Natural killer cell (primary cell): Measurements from ENCODE around the gene SDHB. TPM values are rescaled to one million over a fixed set of nuclear protein-coding genes. Genes with fewer than 3 reads are reported as not detected.

ENCODE experiments used
- ATAC-seq, 3 donors: fragments of 150-1000 bp in 2 of 3; fragments of 200-7000 bp in 1 of 3; cut with Tn5 transposase; 1 replicate in 1 of 3; 2 replicates in 2 of 3; pipeline ENCODE4 v1.10.0; 2021; ENCODE audit warnings: mild to moderate bottlenecking in 2 of 3, moderate library complexity in 2 of 3
- DNase-seq, 2 donors: peaks; one replicate each; pipeline versions ENCODE4 v3.0.0 to v3.0.0-alpha.2; 2013 to 2021; ENCODE audit warnings: mixed read lengths in 1 of 2
- H3K27ac ChIP-seq: one replicate; pipeline ENCODE4 v1.5.1; 2013; ENCODE audit warnings: mild to moderate bottlenecking, low read length
- H3K27me3 ChIP-seq: one replicate; pipeline ENCODE4 v1.6.1; 2013; ENCODE audit warnings: low read length; ENCODE audit not compliant: control insufficient read depth, insufficient read depth
- H3K36me3 ChIP-seq: one replicate; pipeline ENCODE4 v1.6.1; 2013; ENCODE audit warnings: low read length; ENCODE audit not compliant: control insufficient read depth, insufficient read depth
- H3K4me1 ChIP-seq: one replicate; pipeline ENCODE4 v1.6.1; 2013; ENCODE audit warnings: low read length; ENCODE audit not compliant: control insufficient read depth, insufficient read depth
- H3K4me3 ChIP-seq: one replicate; pipeline ENCODE4 v1.5.1; 2013; ENCODE audit warnings: low read length
- H3K9me3 ChIP-seq: one replicate; pipeline ENCODE4 v1.6.1; 2013; ENCODE audit warnings: low read length; ENCODE audit not compliant: control insufficient read depth, insufficient read depth
- H3K27ac Mint-ChIP-seq, 2 donors: one replicate each; pipeline ENCODE4 v1.8.0; 2022; ENCODE audit warnings: mild to moderate bottlenecking in 2 of 2, mixed read lengths in 2 of 2, moderate library complexity in 1 of 2
- H3K27me3 Mint-ChIP-seq, 2 donors: one replicate each; pipeline ENCODE4 v1.8.0; 2022; ENCODE audit warnings: low read depth in 2 of 2, mixed read lengths in 2 of 2
- H3K36me3 Mint-ChIP-seq: one replicate; pipeline ENCODE4 v1.8.0; 2022; ENCODE audit warnings: mixed read lengths
- H3K4me1 Mint-ChIP-seq, 2 donors: one replicate each; pipeline ENCODE4 v1.8.0; 2022; ENCODE audit warnings: mixed read lengths in 2 of 2
- H3K4me3 Mint-ChIP-seq: one replicate; pipeline ENCODE4 v1.8.0; 2022; ENCODE audit warnings: mild to moderate bottlenecking, moderate library complexity, mixed read lengths
- H3K9me3 Mint-ChIP-seq, 2 donors: one replicate each; pipeline ENCODE4 v1.8.0; 2022; ENCODE audit warnings: mixed read lengths in 2 of 2
- CTCF ChIP-seq: fragments of 200-600 bp; IDR thresholded peaks from one replicate; pipeline ENCODE4 v1.8.0; 2022; ENCODE audit warnings: antibody characterized with exemption
- WGBS: methylation state at CpG from one replicate; pipeline ENCODE4 v1.1.7; 2013; ENCODE audit warnings: missing lambda C conversion rate; ENCODE audit not compliant: insufficient coverage; 5-methylcytosine and 5-hydroxymethylcytosine counted together
- intact Hi-C: fragments of 100-400 bp; cut with micrococcal nuclease; formaldehyde crosslinking; loops from one replicate; pipeline ENCODE4 v1.14.2; 2022
- total RNA-seq, 4 donors: library from RNA; stranded (reverse); fragments of 120-200 nt in 1 of 4; gene quantifications; one replicate each; pipeline versions ENCODE4 v1.2.3 to v1.2.4, GENCODE V29; 2013 to 2022

The SDHB gene
- total RNA-seq, 3 donors from 2014 or later (not counting 1 experiment from before 2014, with no cell fraction given) = 56.8 to 62.6 (median 59.5) TPM

- no peak for DNase-seq
- Mint-ChIP-seq H3K36me3 (peaks cover 6% of the 10 kb centered on the region), H3K27me3 (peaks cover 20 to 27% of the 10 kb centered on the region in 2 donors), H3K9me3 (no peaks in the 10 kb centered on the region), H3K4me3 (no peak overlapping the region), H3K4me1 (peaks cover 0 to 15% of the 10 kb centered on the region in 2 donors), H3K27ac (no peak overlapping the region)
- no peak for ATAC-seq
- Histone ChIP-seq H3K4me3 (no peak overlapping the region), H3K9me3 (no peaks in the 10 kb centered on the region), H3K27ac (no peak overlapping the region), H3K4me1 (peaks cover 7% of the 10 kb centered on the region), H3K36me3 (no peaks in the 10 kb centered on the region), H3K27me3 (peaks cover 10% of the 10 kb centered on the region)
- intact Hi-C loops = no loop called here
- no peak for TF ChIP-seq CTCF
- WGBS = 53% methylated on average over 20 of the region's 20 CpGs
These were observed 75.0 kb downstream of the SDHB start for GRCh38 chr1:16978567-16979474.

GRCh38 chr1:16978139-16978538 is 75.7 kb downstream of the SDHB start:
- intact Hi-C loops = no loop called here

GRCh38 chr1:16977377-16977776 is 76.5 kb downstream of the SDHB start:
- Histone ChIP-seq H3K9me3 (no peaks in the 10 kb centered on the region), H3K4me3 (no peak overlapping the region), H3K4me1 (peaks cover 7% of the 10 kb centered on the region), H3K27me3 (peaks cover 10% of the 10 kb centered on the region), H3K27ac (no peak overlapping the region), H3K36me3 (no peaks in the 10 kb centered on the region)
- Mint-ChIP-seq H3K27ac (no peak overlapping the region), H3K4me3 (no peak overlapping the region), H3K36me3 (peaks cover 6% of the 10 kb centered on the region), H3K27me3 (peaks cover 12 to 19% of the 10 kb centered on the region in 2 donors), H3K4me1 (peaks cover 0 to 10% of the 10 kb centered on the region in 2 donors), H3K9me3 (no peaks in the 10 kb centered on the region)
- WGBS = 95% methylated on average over 5 of the region's 5 CpGs
- intact Hi-C loops = no loop called here
- no peak for TF ChIP-seq CTCF
- ATAC-seq (no peak), DNase-seq (no peak)

More at GRCh38 chr1:16978139-16978538, 75.7 kb downstream of the SDHB start:
- Histone ChIP-seq H3K27me3 (peaks cover 10% of the 10 kb centered on the region), H3K36me3 (no peaks in the 10 kb centered on the region), H3K4me3 (no peak overlapping the region), H3K9me3 (no peaks in the 10 kb centered on the region), H3K4me1 (peaks cover 7% of the 10 kb centered on the region), H3K27ac (no peak overlapping the region)
- WGBS = 92% methylated on average over 4 of the region's 4 CpGs
- Mint-ChIP-seq H3K9me3 (no peaks in the 10 kb centered on the region), H3K4me1 (peaks cover 0 to 11% of the 10 kb centered on the region in 2 donors), H3K4me3 (no peak overlapping the region), H3K27me3 (peaks cover 15 to 23% of the 10 kb centered on the region in 2 donors), H3K36me3 (peaks cover 6% of the 10 kb centered on the region), H3K27ac (no peak overlapping the region)
- DNase-seq (no peak), ATAC-seq (no peak)
- TF ChIP-seq CTCF = no peak
